IPS DF 6.9 (cell line): ENCODE data around the gene PSKH1.

Experiments used
- DNase-seq: peaks from one replicate; pipeline ENCODE4 v3.0.0-alpha.2; 2013; ENCODE audit warnings: low read depth, low spot score
- H3K27ac ChIP-seq: one replicate; pipeline ENCODE4 v1.5.1; 2013; ENCODE audit warnings: low read length, control low read depth
- H3K27me3 ChIP-seq: 2 replicates; pipeline ENCODE4 v1.6.1; 2013; ENCODE audit warnings: mild to moderate bottlenecking, low read length; ENCODE audit not compliant: control insufficient read depth, insufficient read depth
- H3K36me3 ChIP-seq: 2 replicates; pipeline ENCODE4 v1.6.1; 2013; ENCODE audit warnings: low read length; ENCODE audit not compliant: control insufficient read depth, insufficient read depth
- H3K4me1 ChIP-seq: 2 replicates; pipeline ENCODE4 v1.6.1; 2013; ENCODE audit warnings: low read length; ENCODE audit not compliant: control insufficient read depth, insufficient read depth
- H3K4me3 ChIP-seq: 2 replicates; pipeline ENCODE4 v1.5.1; 2013; ENCODE audit warnings: mild to moderate bottlenecking, low read length
- H3K9me3 ChIP-seq: 2 replicates; pipeline ENCODE4 v1.6.1; 2013; ENCODE audit warnings: low read length, inconsistent platforms; ENCODE audit not compliant: control insufficient read depth, insufficient read depth
- WGBS: extraction: QIAGEN DNeasy Blood & Tissue Kit; methylation state at CpG from one replicate; pipeline ENCODE4 v1.1.7; 2013; ENCODE audit warnings: mixed read lengths, missing lambda C conversion rate; ENCODE audit not compliant: insufficient read length, insufficient coverage; 5-methylcytosine and 5-hydroxymethylcytosine counted together

Gene PSKH1

GRCh38 chr16:67892899-67893742, at the start of gene PSKH1:
Gene PSKH1 (plus strand): TSS chr16:67893254. CDS start chr16:67908750, 15,496 bp downstream.
- Histone ChIP-seq H3K27ac (no peak within 1 kb of the TSS), H3K36me3 (no peaks in the 10 kb centered on the region)
- no CpG with 5 or more reads among the region's 90 CpGs for WGBS

GRCh38 chr16:67843343-67843765, 49.7 kb upstream of the PSKH1 start:
- Histone ChIP-seq H3K36me3 (no peaks in the 10 kb centered on the region), H3K4me1 (peaks cover 5% of the 10 kb centered on the region; the same call in 1 of the 2 replicates), H3K9me3 (no peaks in the 10 kb centered on the region), H3K27ac (no peak overlapping the region), H3K27me3 (no peaks in the 10 kb centered on the region), H3K4me3 (peak overlapping the region; percentile 88; the same call in 1 of the 2 replicates)
- WGBS = no CpG with 5 or more reads among the region's 11 CpGs
- DNase-seq = no peak

More at GRCh38 chr16:67892899-67893742, at the start of gene PSKH1:
- Histone ChIP-seq H3K27me3 (no peaks in the 10 kb centered on the region), H3K4me3 (peak within 1 kb of the TSS; percentile 94), H3K4me1 (no peaks in the 10 kb centered on the region), H3K9me3 (no peaks in the 10 kb centered on the region)
- peak; percentile 88 for DNase-seq

- Histone ChIP-seq H3K27ac (no peak overlapping the region), H3K4me1 (peaks cover 5% of the 10 kb centered on the region; the same call in 1 of the 2 replicates), H3K9me3 (no peaks in the 10 kb centered on the region), H3K27me3 (no peaks in the 10 kb centered on the region), H3K36me3 (no peaks in the 10 kb centered on the region), H3K4me3 (no peak overlapping the region)
- DNase-seq = no peak
- WGBS = no CpG with 5 or more reads among the region's 4 CpGs
Observed at GRCh38 chr16:67844497-67844896, 48.6 kb upstream of the PSKH1 start.

- no peaks in the 10 kb centered on the region for H3K9me3 ChIP-seq
- DNase-seq = no peak
- H3K4me1 ChIP-seq = peaks cover 5% of the 10 kb centered on the region; the same call in 1 of the 2 replicates
- H3K27me3 ChIP-seq = no peaks in the 10 kb centered on the region
- WGBS = no CpG with 5 or more reads among the region's 5 CpGs
- peak overlapping the region; percentile 84; the same call in 1 of the 2 replicates for H3K4me3 ChIP-seq
- H3K27ac ChIP-seq = no peak overlapping the region
- H3K36me3 ChIP-seq = no peaks in the 10 kb centered on the region
Observed at GRCh38 chr16:67845291-67846062, 47.6 kb upstream of the PSKH1 start.

GRCh38 chr16:67846063-67846319, 47.1 kb upstream of the PSKH1 start:
- no CpG with 5 or more reads among the region's 2 CpGs for WGBS
- H3K9me3 ChIP-seq = no peaks in the 10 kb centered on the region
- no peak for DNase-seq
- H3K27me3 ChIP-seq = no peaks in the 10 kb centered on the region
- H3K36me3 ChIP-seq = no peaks in the 10 kb centered on the region
- H3K27ac ChIP-seq = no peak overlapping the region
- peak overlapping the region; percentile 84; the same call in 1 of the 2 replicates for H3K4me3 ChIP-seq
- peaks cover 5% of the 10 kb centered on the region; the same call in 1 of the 2 replicates for H3K4me1 ChIP-seq

- H3K9me3 ChIP-seq = no peaks in the 10 kb centered on the region
- H3K27me3 ChIP-seq = no peaks in the 10 kb centered on the region
- no peak within 1 kb of the TSS for H3K27ac ChIP-seq
- no peaks in the 10 kb centered on the region for H3K36me3 ChIP-seq
- H3K4me1 ChIP-seq = peaks cover 5% of the 10 kb centered on the region; the same call in 1 of the 2 replicates
- H3K4me3 ChIP-seq = peak within 1 kb of the TSS; percentile 84
- WGBS = no CpG with 5 or more reads among the region's 57 CpGs
- peak; percentile 94 for DNase-seq
Observed at GRCh38 chr16:67846320-67847063, 46.6 kb upstream of the PSKH1 start, which contains the start of gene NUTF2. Gene NUTF2 (plus strand): TSS chr16:67846933. CDS start chr16:67865131, 18,198 bp downstream.

GRCh38 chr16:67847064-67847861, 45.8 kb upstream of the PSKH1 start, which contains the start of gene CENPT:
Gene CENPT (minus strand): TSS chr16:67847693. CDS start chr16:67833859, 13,834 bp downstream.
- H3K9me3 ChIP-seq = no peaks in the 10 kb centered on the region
- DNase-seq = no peak
- peaks cover 5% of the 10 kb centered on the region; the same call in 1 of the 2 replicates for H3K4me1 ChIP-seq
- no peaks in the 10 kb centered on the region for H3K27me3 ChIP-seq
- H3K27ac ChIP-seq = no peak within 1 kb of the TSS
- no CpG with 5 or more reads among the region's 62 CpGs for WGBS
- H3K36me3 ChIP-seq = no peaks in the 10 kb centered on the region
- H3K4me3 ChIP-seq = peak within 1 kb of the TSS; percentile 84

GRCh38 chr16:67848118-67848517, 44.9 kb upstream of the PSKH1 start:
- WGBS = no CpG with 5 or more reads among the region's 11 CpGs
- H3K27me3 ChIP-seq = no peaks in the 10 kb centered on the region
- H3K36me3 ChIP-seq = no peaks in the 10 kb centered on the region
- no peak overlapping the region for H3K27ac ChIP-seq
- peak overlapping the region; percentile 84; the same call in 1 of the 2 replicates for H3K4me3 ChIP-seq
- peaks cover 5% of the 10 kb centered on the region; the same call in 1 of the 2 replicates for H3K4me1 ChIP-seq
- DNase-seq = no peak
- H3K9me3 ChIP-seq = no peaks in the 10 kb centered on the region

GRCh38 chr16:67853670-67854069, 39.4 kb upstream of the PSKH1 start:
- DNase-seq = no peak
- Histone ChIP-seq H3K27me3 (no peaks in the 10 kb centered on the region), H3K36me3 (no peaks in the 10 kb centered on the region), H3K4me3 (no peak overlapping the region), H3K9me3 (no peaks in the 10 kb centered on the region), H3K27ac (no peak overlapping the region), H3K4me1 (peaks cover 4% of the 10 kb centered on the region; the same call in 1 of the 2 replicates)
- no CpG with 5 or more reads among the region's 3 CpGs for WGBS
